Neural cell (in vitro differentiated cells): Measurements from ENCODE around the gene ATP2B2. TPM values are rescaled to one million over a fixed set of nuclear protein-coding genes. Genes with fewer than 3 reads are reported as not detected.

ENCODE experiments used
- H2AFZ ChIP-seq: fragments of 200-600, 300-800 bp; sonication (generic), shearing (Covaris generic); 2 replicates; pipeline ENCODE4 v1.6.0; 2014; ENCODE audit warnings: low read depth, mild to moderate bottlenecking, antibody characterized with exemption, low read length, moderate library complexity
- H3F3A ChIP-seq: fragments of 200-600 bp; shearing (Covaris generic); 2 replicates; pipeline ENCODE4 v1.6.1; 2016; ENCODE audit warnings: mild to moderate bottlenecking, moderate library complexity, mixed read lengths, antibody characterized with exemption, low read length; ENCODE audit not compliant: insufficient read depth, poor library complexity, severe bottlenecking
- H3K27ac ChIP-seq: fragments of 200-600, 300-800 bp; sonication (generic), shearing (Covaris generic); 2 replicates; pipeline ENCODE4 v1.5.1; 2014; ENCODE audit warnings: mild to moderate bottlenecking, low read length, moderate library complexity
- H3K27me3 ChIP-seq: fragments of 300-800, 200-600 bp; sonication (generic), shearing (Covaris generic); 2 replicates; pipeline ENCODE4 v1.6.0; 2014; ENCODE audit warnings: mild to moderate bottlenecking, low read depth, low read length, moderate library complexity; ENCODE audit not compliant: insufficient read depth
- H3K36me3 ChIP-seq: fragments of 300-800, 200-600 bp; sonication (generic), shearing (Covaris generic); 2 replicates; pipeline ENCODE4 v1.5.1; 2014; ENCODE audit warnings: mild to moderate bottlenecking, antibody characterized with exemption, low read length, moderate library complexity; ENCODE audit not compliant: insufficient read depth
- H3K4me2 ChIP-seq: fragments of 300-800, 200-600 bp; sonication (generic), shearing (Covaris generic); 2 replicates; pipeline ENCODE4 v1.6.0; 2014; ENCODE audit warnings: mild to moderate bottlenecking, low read length
- H3K4me3 ChIP-seq: fragments of 300-800, 200-600 bp; sonication (generic), shearing (Covaris generic); 2 replicates; pipeline ENCODE4 v1.5.1; 2014; ENCODE audit warnings: mild to moderate bottlenecking, low read length, moderate library complexity
- H3K79me2 ChIP-seq: fragments of 200-600 bp; shearing (Covaris generic); replicated peaks from 2 replicates; pipeline ENCODE4 v1.6.0; 2014; ENCODE audit warnings: mild to moderate bottlenecking, low read length, moderate library complexity; ENCODE audit not compliant: insufficient read depth
- H3K9ac ChIP-seq: fragments of 300-800, 200-600 bp; sonication (generic), shearing (Covaris generic); 2 replicates; pipeline ENCODE4 v1.6.1; 2016; ENCODE audit warnings: mild to moderate bottlenecking, low read length, mixed read lengths
- H3K9me2 ChIP-seq: fragments of 200-600 bp; shearing (Covaris generic); 2 replicates; pipeline ENCODE4 v1.6.1; 2016; ENCODE audit warnings: mild to moderate bottlenecking, low read length, mixed read lengths; ENCODE audit not compliant: insufficient read depth
- H3K9me3 ChIP-seq: fragments of 200-600, 300-800 bp; sonication (generic), shearing (Covaris generic); 2 replicates; pipeline ENCODE4 v1.6.1; 2016; ENCODE audit warnings: mild to moderate bottlenecking, mixed run types, low read length, moderate library complexity, mixed read lengths
- H4K20me1 ChIP-seq: fragments of 200-600 bp; shearing (Covaris generic); 2 replicates; pipeline ENCODE4 v1.6.1; 2016; ENCODE audit warnings: mild to moderate bottlenecking, mixed run types; ENCODE audit not compliant: insufficient read depth
- CTCF ChIP-seq: fragments of 450-650 bp; IDR thresholded peaks from 2 replicates; pipeline ENCODE4 v1.5.1; 2014; ENCODE audit warnings: antibody characterized with exemption, mild to moderate bottlenecking, moderate library complexity; ENCODE audit not compliant: poor library complexity, severe bottlenecking
- EP300 ChIP-seq: fragments of 450-650 bp; conservative IDR thresholded peaks from 2 replicates; pipeline ENCODE4 v1.6.1; 2014; ENCODE audit warnings: antibody characterized with exemption, mild to moderate bottlenecking, moderate library complexity; ENCODE audit not compliant: poor library complexity, severe bottlenecking
- EZH2 ChIP-seq: fragments of 200-600, 300-800 bp; shearing (Covaris generic), sonication (generic); IDR thresholded peaks from 2 replicates; pipeline ENCODE4 v1.6.1; 2014; ENCODE audit warnings: antibody characterized with exemption, low read length, borderline replicate concordance, mild to moderate bottlenecking; ENCODE audit not compliant: insufficient read depth, poor library complexity, severe bottlenecking
- MXI1 ChIP-seq: fragments of 450-650 bp; conservative IDR thresholded peaks from 2 replicates; pipeline ENCODE4 v1.6.1; 2014; ENCODE audit warnings: antibody characterized with exemption, mild to moderate bottlenecking; ENCODE audit not compliant: poor library complexity, severe bottlenecking
- POLR2AphosphoS5 ChIP-seq: IDR thresholded peaks from 2 replicates; pipeline ENCODE4 v1.6.1; 2012
- RAD21 ChIP-seq: fragments of 450-650 bp; conservative IDR thresholded peaks from 2 replicates; pipeline ENCODE4 v1.6.1; 2014; ENCODE audit warnings: antibody characterized with exemption, mild to moderate bottlenecking, moderate library complexity
- REST ChIP-seq: IDR thresholded peaks from 2 replicates; pipeline ENCODE4 v1.6.1; 2012; ENCODE audit warnings: borderline replicate concordance
- SMC3 ChIP-seq: fragments of 450-650 bp; conservative IDR thresholded peaks from 2 replicates; pipeline ENCODE4 v1.6.1; 2014; ENCODE audit warnings: antibody characterized with exemption, mild to moderate bottlenecking, moderate library complexity; ENCODE audit not compliant: poor library complexity
- TAF1 ChIP-seq: IDR thresholded peaks from 2 replicates; pipeline ENCODE4 v1.6.1; 2012; ENCODE audit warnings: low read depth
- polyA plus RNA-seq: library from polyadenylated mRNA; depleted of rRNA; stranded (reverse); fragments of >200 nt; gene quantifications from 2 replicates; pipeline ENCODE4 v1.2.3, GENCODE V29; 2014

The ATP2B2 gene
- polyA plus RNA-seq, 1 donor from 2014 or later, result 8.3 TPM

DNA sequence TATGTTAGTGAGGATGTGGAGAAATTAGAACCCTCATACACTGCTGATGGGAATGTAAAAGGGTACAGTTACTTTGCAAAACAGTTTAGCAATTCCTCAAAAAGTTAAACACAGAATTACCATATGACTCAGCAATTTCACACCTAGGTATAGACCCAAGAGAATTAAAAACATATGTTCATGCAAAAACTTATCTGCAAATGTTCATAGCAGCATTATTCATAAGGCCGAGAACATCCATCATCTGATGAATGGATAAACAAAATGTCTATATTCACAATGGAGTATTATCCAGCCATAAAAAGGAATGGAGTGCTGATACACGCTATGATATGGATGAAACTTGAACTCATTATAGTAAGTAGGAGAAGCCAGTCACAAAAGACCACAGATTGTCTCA lies 194.8 kb downstream of the ATP2B2 start:
- Histone ChIP-seq H3K27ac (no peak overlapping the region), H3K36me3 (peaks cover 9% of the 10 kb centered on the region)

DNA sequence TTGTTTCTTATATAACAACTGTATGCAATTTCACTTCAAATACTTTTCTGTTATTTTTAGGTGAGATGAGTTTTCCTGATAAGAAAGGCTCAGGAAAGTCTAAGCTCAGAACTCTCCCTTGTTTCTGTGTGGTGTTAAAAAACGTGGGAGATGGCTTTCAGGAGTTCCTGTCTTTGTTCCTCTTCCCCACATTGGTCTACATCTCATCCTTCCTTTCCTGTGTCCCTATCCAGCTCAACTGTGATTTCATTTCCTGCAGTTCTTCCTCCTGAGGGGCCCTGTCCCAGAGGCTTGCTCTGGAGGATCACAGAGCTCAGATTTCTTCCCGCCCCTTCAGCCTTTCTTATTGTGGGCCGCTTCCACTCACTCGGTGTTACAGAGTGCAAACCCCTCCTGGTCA lies 195.7 kb downstream of the ATP2B2 start:
- Histone ChIP-seq H3K36me3 (peaks cover 9% of the 10 kb centered on the region), H3F3A (no peaks in the 10 kb centered on the region), H2AFZ (no peak overlapping the region), H4K20me1 (no peaks in the 10 kb centered on the region), H3K27ac (no peak overlapping the region), H3K4me3 (no peak overlapping the region), H3K4me2 (no peak overlapping the region), H3K9ac (no peak overlapping the region), H3K9me3 (no peaks in the 10 kb centered on the region), H3K27me3 (no peaks in the 10 kb centered on the region), H3K79me2 (no peaks in the 10 kb centered on the region), H3K9me2 (no peaks in the 10 kb centered on the region)
- TF ChIP-seq CTCF, result no peak

More for the DNA sequence above, 194.8 kb downstream of the ATP2B2 start:
- Histone ChIP-seq H3K9ac (no peak overlapping the region), H3K4me2 (no peak overlapping the region), H3K9me2 (no peaks in the 10 kb centered on the region), H4K20me1 (no peaks in the 10 kb centered on the region), H2AFZ (no peak overlapping the region), H3K27me3 (no peaks in the 10 kb centered on the region), H3K9me3 (no peaks in the 10 kb centered on the region), H3K79me2 (no peaks in the 10 kb centered on the region), H3K4me3 (no peak overlapping the region), H3F3A (no peaks in the 10 kb centered on the region)
- TF ChIP-seq CTCF, result no peak
- no peak for TF ChIP-seq REST
- TF ChIP-seq EZH2, result no peak
- no peak for TF ChIP-seq MXI1
- TF ChIP-seq RAD21, result no peak
- no peak for TF ChIP-seq SMC3
- no peak for TF ChIP-seq TAF1
- no peak for TF ChIP-seq EP300
- TF ChIP-seq POLR2AphosphoS5, result no peak
